Erythroblast (primary cell): Measurements from ENCODE around the gene LDLR.

Experiments
- GATA1 ChIP-seq: IDR thresholded peaks from 2 replicates; pipeline ENCODE4 v1.6.1; 2011; ENCODE audit warnings: low read depth, mild to moderate bottlenecking, control low read depth, low read length, moderate library complexity
- POLR2A ChIP-seq: IDR thresholded peaks from 2 replicates; pipeline ENCODE4 v1.6.1; 2011; ENCODE audit warnings: mild to moderate bottlenecking, low read length

DNA sequence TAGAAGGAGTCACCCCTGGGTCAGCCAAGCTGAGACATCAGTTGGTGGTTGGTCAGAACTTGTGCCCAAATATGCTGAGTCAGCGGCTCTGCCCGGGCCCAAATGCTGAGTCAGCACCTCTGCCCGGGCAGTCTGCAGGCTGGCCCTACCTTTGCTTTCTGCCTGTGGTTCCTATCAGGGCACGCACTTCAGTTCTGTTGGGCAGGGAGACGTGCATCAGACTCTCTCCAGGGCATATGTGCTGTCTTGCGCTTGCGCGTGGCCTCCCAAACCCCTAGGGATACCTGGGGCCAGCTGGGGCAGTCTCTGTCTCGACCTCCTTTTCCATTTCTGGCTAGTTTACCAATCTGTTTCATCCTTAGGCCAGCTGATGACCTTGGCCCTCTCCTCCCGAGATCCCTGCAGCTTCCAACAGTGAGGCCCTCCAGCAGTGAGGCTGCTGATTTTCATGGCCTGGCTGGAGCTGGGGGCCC, 24.4 kb upstream of the LDLR start:
- TF ChIP-seq POLR2A, result no peak
- no peak for TF ChIP-seq GATA1
